Body of pancreas (tissue), 4 donors: ENCODE measurements around the gene RNF2. TPM values are rescaled to one million over a fixed set of nuclear protein-coding genes. Genes with fewer than 3 reads are reported as not detected.

Experiments
- ATAC-seq: fragments of 150-250 bp; one replicate; pipeline ENCODE4 v1.9.1; 2016
- DNase-seq, 4 donors: peaks; one replicate each; pipeline ENCODE4 v3.0.0-alpha.2; 2019
- H3K27ac ChIP-seq, 4 donors: fragments of 200-600 bp; sonication (generic); 1 replicate in 3 of 4; 2 replicates in 1 of 4; pipeline versions ENCODE4 v1.5.1 to v1.6.1; 2016 to 2019; ENCODE audit warnings: mild to moderate bottlenecking in 1 of 4, mixed read lengths in 1 of 4, moderate library complexity in 1 of 4
- H3K27me3 ChIP-seq, 2 donors: fragments of 200-600 bp; sonication (generic); one replicate each; pipeline ENCODE4 v1.6.0; 2016; ENCODE audit warnings: mild to moderate bottlenecking in 1 of 2
- H3K36me3 ChIP-seq, 2 donors: fragments of 200-600 bp; sonication (generic); replicated peaks in 1 of 2; 2 replicates each; pipeline ENCODE4 v1.5.1; 2016; ENCODE audit warnings: low read depth in 2 of 2; ENCODE audit not compliant: insufficient read depth in 1 of 2
- H3K4me1 ChIP-seq: fragments of 200-600 bp; sonication (generic); one replicate; pipeline ENCODE4 v1.6.0; 2016
- H3K4me3 ChIP-seq, 2 donors: fragments of 200-600 bp; sonication (generic); 1 replicate in 1 of 2; 2 replicates in 1 of 2; pipeline ENCODE4 v1.5.1; 2016 to 2019
- H3K9me3 ChIP-seq, 3 donors: fragments of 200-600 bp; sonication (generic); 1 replicate in 2 of 3; 2 replicates in 1 of 3; pipeline ENCODE4 v1.5.1; 2016
- CTCF ChIP-seq, 7 experiments: fragments of 450-650 bp in 4 of 7; fragments of 200-600 bp in 3 of 7; sonication (generic) in 3 of 7; IDR thresholded peaks; one replicate each; pipeline ENCODE4 v1.5.1; 2016 to 2019; ENCODE audit warnings: antibody characterized with exemption in 7 of 7
- POLR2A ChIP-seq, 3 donors: fragments of 450-650 bp; IDR thresholded peaks; one replicate each; pipeline ENCODE4 v1.6.1; 2016; ENCODE audit warnings: antibody characterized with exemption in 3 of 3, mild to moderate bottlenecking in 2 of 3
- WGBS, 2 donors: methylation state at CpG; one replicate each; pipeline ENCODE4 v1.1.5; 2017; 5-methylcytosine and 5-hydroxymethylcytosine counted together
- intact Hi-C: fragments of 100-400 bp; cut with DNase I; formaldehyde crosslinking; loops from one replicate; pipeline ENCODE4 v1.15.1; 2023
- total RNA-seq, 2 donors: library from RNA; depleted of rRNA; stranded (reverse); fragments of >200 nt; gene quantifications; one replicate each; pipeline ENCODE4 v1.1.0, GENCODE V29; 2016

RNF2 gene
- total RNA-seq, 2 donors from 2014 or later: 9.9 TPM

DNA sequence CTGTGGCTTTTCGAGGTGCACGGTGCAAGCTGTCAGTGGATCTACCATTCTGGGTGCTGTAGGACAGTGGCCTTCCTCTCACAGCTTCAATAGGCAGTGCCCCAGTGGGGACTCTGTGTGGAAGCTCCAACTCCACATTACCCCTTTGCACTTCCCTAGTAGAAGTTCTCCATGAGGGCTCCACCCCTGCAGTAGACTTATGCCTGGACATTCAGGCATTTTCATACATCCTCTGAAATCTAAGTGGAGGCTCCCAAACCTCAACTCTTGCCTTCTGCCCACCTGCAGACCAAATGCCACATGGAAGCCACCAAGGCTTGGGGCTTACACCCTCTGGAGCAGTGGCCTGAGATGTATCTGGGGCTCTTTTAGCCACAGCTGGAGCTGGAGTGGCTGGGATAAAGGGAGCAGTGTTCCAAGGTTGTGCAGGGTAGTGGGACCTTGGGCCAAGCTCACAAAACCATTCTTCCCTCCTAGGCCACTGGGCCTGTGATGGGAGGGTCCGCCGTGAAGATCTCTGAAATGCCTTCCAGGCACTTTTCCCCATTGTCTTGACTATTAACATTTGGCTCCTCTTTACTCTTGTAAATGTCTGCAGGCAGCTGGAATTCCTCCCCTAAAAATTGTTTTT is 18.0 kb upstream of the RNF2 start:
- Histone ChIP-seq H3K4me3 (no peak overlapping the region), H3K27me3 (no peaks in the 10 kb centered on the region), H3K27ac (no peak overlapping the region), H3K36me3 (no peaks in the 10 kb centered on the region), H3K9me3 (peaks cover 0 to 9% (median 0%) of the 10 kb centered on the region in 3 donors), H3K4me1 (no peaks in the 10 kb centered on the region)
- no peak for TF ChIP-seq POLR2A (IDR thresholded peaks at IDR 0.05)
- no peak for TF ChIP-seq CTCF (IDR thresholded peaks at IDR 0.05)
- intact Hi-C loops: no loop called here
- ATAC-seq (no peak), DNase-seq (no peak)
- 92 to 100% methylated on average over 4 of the region's 4 CpGs for WGBS, 2 donors

DNA sequence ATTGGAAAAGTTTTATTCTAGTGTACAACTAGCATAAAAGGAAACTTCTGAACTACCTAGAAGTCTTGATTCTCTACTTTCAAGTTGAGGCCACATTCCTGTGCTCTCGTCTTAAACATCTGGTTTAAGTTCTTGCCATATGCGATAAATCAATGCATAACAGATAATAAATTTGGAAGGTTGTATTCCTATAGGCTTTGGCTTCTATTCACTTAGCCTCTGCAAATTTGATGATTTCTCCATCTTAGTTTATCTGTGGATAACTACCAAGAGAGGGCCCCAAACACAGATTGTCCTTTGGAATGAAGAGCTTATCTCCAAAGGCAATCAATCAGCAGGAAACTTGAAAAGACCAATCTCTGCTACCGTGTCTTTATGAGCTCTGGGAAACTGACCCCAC is 11.7 kb upstream of the RNF2 start:
- TF ChIP-seq POLR2A (IDR thresholded peaks at IDR 0.05) (no peak), CTCF (IDR thresholded peaks at IDR 0.05) (no peak)
- intact Hi-C loops: no loop called here
- no peak for ATAC-seq
- no peak for DNase-seq
- Histone ChIP-seq H3K4me3 (no peak overlapping the region), H3K27me3 (no peaks in the 10 kb centered on the region), H3K4me1 (peaks cover 4% of the 10 kb centered on the region), H3K36me3 (no peaks in the 10 kb centered on the region), H3K9me3 (no peaks in the 10 kb centered on the region), H3K27ac (no peak overlapping the region)
- WGBS, 2 donors: 64 to 65% methylated on average over 3 of the region's 3 CpGs

- Histone ChIP-seq H3K9me3 (no peaks in the 10 kb centered on the region), H3K4me1 (peaks cover 4% of the 10 kb centered on the region), H3K4me3 (no peak overlapping the region), H3K27ac (no peak overlapping the region), H3K36me3 (no peaks in the 10 kb centered on the region), H3K27me3 (no peaks in the 10 kb centered on the region)
- DNase-seq (no peak), ATAC-seq (no peak)
- TF ChIP-seq POLR2A (IDR thresholded peaks at IDR 0.05): no peak
- TF ChIP-seq CTCF (IDR thresholded peaks at IDR 0.05): no peak
- intact Hi-C loops: no loop called here
- WGBS, 2 donors: 66 to 88% methylated on average over 1 of the region's 1 CpG
Observed at GRCh38 chr1:185035258-185035657, 10.1 kb upstream of the RNF2 start.

DNA sequence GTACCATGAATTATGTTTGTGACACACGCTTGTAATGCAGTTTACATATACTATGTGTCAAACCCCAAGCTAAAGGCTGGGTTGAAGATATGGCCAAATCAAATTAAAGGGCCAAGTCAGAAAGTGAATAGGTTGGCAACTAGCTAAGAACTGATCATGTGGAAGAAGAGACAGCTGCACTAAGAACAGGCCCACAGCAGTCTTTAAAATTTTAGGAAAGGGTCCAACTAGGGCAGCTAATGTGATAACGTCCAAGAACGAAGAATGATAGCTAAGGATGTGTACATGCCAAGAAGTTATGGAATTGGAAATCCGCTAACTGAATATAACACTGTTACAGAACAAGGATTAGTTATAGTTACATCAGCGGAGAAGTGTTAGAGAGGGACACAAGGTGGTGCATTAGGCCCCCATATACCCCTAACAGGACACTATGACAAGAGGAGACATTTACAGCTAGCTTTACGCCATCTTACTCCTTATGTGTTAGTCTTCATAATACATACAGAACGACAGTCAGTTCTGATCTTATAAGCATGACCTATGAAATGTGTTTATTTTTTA is 6.5 kb upstream of the RNF2 start:
- H3K4me1 ChIP-seq: peaks cover 4% of the 10 kb centered on the region
- intact Hi-C loops: no loop called here
- H3K4me3 ChIP-seq: no peak overlapping the region
- WGBS, 2 donors: 75 to 76% methylated on average over 7 of the region's 7 CpGs
- H3K27ac ChIP-seq: no peak overlapping the region
- H3K36me3 ChIP-seq: no peaks in the 10 kb centered on the region
- H3K9me3 ChIP-seq: no peaks in the 10 kb centered on the region
- TF ChIP-seq POLR2A (IDR thresholded peaks at IDR 0.05) (no peak), CTCF (IDR thresholded peaks at IDR 0.05) (no peak)
- no peak for ATAC-seq
- DNase-seq: no peak
- no peaks in the 10 kb centered on the region for H3K27me3 ChIP-seq
